GM19438 (cell line): ENCODE measurements around the gene MKNK1.

Experiments
- ATAC-seq: cut with Tn5 transposase; IDR thresholded peaks from one replicate; pipeline ENCODE4 v1.9.1; 2021; ENCODE audit warnings: low read depth; ENCODE audit not compliant: unreplicated experiment

MKNK1 gene

DNA sequence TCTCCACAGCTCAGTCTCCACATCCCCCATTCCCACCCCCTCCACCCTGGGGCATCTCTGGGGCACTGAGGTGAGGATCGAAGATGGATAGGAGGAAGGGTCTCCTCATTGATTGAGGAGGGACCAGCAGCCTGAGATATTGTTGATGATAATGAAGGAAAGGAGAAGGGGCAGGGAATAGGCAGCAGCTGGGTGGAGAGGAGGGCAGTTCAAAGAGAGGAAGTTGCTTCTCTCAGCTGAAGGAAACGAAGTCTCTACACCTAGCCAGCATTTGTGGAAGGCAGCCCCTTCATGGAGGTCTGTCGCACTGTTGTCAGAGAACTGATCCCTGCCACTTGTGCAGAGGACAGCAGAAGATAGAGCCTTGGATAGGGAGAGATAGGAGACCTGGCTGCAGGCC lies 58.3 kb downstream of the MKNK1 start:
- no peak for ATAC-seq

DNA sequence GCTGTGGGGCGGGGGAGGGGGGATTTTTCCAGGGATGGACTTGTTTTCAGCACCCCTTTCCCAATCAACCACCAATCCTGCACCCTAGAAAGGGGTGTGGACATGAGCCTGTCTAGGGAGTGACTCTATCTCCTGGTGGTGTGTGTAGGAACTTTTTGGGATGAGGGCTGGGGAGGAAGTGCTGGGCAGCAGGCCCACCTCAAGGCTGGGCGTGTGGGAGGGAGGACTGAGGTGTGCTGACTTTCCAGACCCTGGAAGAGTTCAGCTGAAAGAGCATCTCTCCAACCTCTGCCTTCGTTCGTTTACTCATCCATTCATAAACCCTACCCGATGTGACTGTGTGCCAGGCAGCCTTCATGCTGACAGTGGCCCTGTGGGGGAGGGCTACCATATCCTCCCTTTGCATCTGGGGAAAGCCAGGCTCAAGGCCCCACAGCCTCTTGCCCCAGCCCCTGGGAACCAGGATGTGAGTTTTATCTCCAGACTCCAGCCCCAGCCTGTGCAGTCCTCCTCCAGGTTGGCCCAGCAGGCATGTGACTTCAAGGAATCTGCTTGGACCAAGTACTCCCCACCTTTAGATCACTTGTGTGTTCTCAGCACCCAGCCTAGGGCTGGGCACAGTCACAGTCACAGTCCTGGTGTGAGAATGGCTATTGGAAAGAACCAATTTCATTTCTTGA lies 59.4 kb downstream of the MKNK1 start:
- no peak for ATAC-seq

DNA sequence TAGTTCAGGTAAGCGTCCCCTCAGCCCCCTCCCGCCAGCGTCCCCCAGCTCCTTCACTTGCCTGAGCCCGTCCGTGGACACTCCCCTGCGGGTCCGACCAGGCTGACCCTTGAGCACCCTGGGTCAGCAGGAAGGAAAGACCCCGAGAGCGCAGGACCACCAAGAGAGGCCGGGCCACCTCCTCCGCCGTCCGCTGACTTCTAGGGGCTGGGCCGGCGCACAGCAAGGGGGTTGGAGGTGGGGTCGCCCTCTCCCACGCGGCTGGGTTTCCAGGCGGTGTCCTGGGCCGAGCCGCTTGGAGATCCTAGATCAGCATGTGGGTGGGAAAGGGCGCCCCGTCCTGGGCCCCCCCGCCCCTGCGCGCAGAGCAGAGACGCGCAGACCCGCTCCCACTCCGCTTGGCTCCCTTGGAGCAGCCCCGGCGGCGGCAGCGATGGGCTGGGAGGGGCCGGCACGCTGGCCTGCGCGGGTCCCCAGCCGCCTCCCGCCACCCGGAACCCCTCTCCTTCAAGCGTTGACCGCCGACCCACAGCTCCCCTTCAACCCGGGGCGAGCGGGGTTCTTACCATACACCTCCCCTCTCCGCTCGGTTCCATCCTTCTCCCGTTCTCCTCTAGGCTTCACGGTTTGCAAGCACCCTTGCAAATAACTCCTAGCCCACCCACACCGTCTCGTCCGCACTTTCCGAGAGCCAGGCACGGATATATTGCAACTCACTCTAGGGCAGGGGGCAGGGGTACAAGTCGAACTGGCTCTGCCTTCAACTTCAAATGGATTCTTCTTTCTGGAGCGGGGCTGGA lies 60.1 kb downstream of the MKNK1 start:
- no peak for ATAC-seq

DNA sequence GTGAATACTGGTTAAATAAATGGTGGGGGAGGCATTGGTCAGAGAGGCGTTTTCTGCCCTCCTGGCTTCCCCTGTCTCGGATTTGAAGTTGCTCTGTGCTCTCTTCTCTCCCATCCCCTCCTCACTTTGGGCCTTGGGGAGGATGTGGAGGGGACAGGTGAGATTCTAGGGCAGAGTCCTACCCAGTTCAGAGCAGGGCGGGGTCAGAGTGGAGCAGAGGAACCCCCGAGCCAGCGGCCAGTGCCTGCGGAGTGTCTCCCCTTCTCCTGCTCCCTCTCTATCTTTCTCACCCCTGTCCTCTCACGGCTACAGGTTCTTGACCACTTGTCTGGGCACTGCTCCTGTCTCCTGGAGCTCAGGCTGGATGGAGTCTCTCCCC lies 60.7 kb downstream of the MKNK1 start:
- no peak for ATAC-seq

DNA sequence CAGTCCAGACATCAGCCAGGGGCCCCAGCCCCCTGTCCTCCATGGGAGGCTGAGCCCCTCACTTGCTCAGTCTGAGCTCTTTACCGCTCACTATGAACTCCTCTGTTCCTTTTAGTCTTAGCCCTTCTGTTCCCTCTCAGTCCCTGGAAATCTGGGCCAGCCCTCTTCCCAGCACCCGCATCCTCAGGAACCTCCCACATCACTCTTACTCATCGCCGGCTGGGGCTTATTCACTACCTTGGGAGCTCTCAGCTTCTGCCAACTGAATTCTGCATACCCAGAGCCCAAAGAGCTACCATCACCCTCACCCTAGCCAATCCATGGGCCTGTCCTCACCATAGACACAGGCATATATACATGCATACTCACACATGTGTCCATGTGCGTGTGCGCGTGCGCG lies 64.1 kb downstream of the MKNK1 start:
- no peak for ATAC-seq

DNA sequence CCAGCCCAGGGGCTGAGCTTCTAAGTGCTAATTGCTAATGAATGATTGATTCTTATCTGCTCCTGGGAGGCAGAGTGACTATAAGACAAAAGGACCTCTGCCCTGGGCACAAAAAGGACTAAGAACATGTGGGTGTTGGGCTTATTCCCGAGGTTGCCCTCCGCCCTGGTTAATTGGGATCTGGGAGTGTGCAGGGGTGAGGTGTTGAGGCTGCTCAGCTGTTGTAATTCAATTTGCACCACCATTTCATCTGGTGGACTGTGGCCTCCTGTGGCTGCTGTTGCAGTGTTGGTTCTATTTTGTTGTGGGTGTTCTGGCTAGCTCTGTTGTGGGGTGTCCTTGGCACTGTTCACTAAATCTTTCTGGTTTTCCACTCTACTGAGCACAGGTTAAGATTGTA lies 65.9 kb downstream of the MKNK1 start:
- ATAC-seq: no peak

DNA sequence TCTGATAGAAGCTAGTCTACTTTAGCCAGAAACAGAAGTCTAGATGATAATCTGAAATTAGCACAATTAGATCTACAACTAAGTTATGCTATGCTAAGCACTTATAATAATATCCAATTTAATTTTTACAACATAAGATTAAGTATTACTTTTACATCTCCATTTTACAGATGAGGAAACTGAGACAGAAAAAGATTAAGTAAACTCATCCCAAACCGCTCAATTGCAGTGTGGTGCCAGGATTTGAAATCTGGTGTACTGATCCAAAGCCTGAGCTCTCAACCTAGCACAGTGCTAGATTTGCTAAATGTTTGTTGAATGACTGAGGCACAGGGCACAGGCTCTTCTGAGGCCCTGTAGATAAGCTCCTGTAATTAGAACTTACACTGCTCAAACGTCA lies 66.4 kb downstream of the MKNK1 start:
- ATAC-seq: no peak

DNA sequence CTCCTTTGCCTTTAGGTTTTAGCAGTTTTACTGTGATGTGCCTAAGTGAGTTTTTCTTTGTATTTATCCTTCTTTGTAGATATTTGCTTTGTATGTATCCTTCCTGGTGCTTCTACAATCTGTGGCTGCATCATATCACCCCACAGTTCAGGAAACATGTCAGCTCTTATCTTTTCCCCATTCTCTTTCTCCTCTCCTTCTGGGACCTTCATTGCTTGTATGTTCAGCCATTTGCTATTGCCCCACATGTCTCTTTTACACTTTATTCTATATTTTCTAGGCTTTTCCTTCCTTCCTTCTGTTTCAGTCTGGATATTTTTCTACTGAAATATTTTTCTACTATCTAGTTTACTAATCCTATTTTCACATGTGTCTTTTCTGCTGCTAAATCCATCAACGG lies 67.5 kb downstream of the MKNK1 start:
- ATAC-seq: no peak

DNA sequence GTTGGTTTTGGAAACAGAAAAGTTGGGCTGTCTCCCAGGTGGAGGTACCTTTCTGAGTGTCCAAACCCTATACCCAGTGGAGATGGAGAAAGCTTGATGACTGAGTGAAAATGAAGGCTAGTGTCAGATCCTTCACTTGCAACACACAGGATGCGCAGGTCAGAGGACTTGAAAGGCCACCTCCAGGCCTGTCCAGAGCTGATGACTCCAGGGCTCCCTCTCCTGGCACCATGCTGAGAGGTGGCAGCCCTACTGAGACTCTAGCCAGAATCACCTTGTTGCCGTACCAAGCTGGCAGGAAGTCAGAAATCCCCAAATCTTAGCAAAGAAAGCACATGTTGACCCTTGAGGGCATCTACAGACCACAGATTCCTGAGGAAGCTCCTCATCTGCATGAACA lies 69.0 kb downstream of the MKNK1 start:
- ATAC-seq: no peak

DNA sequence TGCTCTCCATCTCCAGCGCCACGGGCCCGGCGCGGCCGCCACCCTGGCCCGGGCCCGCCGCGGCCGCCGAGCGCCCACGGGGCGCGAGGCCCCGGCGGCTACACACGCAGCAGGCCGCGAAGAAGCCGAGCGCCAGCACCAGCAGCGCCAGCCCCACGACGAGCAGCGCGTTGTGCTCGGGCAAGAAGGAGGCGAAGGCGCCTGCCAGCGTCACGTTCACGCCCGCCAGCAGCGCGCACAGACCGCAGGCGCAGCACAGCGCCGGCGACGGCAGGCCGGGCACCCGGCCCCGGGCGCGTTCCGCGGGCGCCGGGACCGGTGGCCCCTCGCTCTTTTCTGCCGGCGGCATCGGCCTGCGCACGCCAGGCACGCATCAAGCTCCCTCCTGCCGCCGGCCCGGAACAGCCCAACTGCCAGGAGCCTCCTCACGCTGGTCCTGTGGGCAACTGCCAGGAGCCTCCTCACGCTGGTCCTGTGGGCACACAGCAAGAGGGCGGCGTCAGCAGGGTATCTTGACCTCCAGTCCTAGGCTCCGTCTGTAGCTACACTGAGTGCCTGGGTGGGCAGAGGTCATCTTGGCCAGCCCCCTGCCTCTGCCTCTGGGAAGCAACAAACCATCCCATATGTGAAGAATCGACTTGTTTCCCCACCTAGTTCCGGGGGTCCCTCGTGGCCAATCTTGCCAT lies 70.7 kb downstream of the MKNK1 start:
- no peak for ATAC-seq

DNA sequence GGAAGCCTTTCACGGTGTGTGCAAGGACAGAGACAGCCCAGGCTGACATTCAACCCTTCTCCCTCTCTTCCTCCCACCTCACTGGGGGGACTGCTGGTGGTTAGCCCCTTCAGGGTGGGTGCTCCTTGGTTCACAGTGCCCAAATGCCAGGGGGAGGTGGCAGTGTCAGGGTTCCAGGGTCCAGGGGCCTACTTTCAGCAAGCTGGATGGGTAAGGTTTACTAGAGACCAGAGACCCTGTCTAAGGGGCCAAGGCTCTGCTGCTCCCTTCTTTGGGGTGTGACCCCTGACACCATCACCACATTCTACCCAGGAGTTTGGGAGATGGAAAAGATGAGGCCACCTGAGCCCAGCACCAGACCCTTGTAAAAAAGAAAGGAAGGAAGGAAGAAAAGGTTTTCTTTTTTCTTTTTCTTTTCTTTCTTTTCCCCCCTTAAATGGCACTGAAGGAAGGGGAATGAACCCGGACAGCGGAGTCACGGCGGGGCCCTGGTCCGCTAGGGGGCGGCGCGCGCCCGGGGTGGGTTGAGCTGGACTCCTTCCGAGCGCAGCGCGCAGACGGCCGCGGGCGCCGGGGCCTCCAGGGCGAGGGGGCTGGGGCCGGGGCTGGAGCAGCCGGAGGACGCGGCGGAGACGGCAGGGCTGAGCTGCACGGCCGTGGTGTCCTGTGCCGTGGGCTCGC lies 71.4 kb downstream of the MKNK1 start:
- ATAC-seq: no peak

DNA sequence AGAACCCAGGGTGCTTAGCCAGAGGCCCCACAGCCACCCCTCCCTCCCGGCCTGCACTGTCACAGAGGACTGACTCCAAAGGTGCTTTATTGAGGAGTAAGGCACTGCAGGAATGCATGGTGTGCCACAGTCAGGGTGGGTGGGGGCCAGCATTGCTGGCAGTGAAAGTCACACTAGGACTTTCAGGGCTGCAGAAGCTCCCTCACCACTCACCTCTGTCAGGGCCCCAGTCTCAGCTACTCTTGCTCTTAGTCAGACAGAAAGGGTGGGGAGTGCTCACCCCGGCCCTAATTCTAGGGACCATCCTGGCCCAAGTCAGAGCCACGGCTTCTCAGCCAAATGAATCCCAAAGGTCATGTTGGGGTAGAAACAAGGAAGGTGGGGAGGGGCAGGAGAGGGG lies 72.0 kb downstream of the MKNK1 start:
- ATAC-seq: no peak

DNA sequence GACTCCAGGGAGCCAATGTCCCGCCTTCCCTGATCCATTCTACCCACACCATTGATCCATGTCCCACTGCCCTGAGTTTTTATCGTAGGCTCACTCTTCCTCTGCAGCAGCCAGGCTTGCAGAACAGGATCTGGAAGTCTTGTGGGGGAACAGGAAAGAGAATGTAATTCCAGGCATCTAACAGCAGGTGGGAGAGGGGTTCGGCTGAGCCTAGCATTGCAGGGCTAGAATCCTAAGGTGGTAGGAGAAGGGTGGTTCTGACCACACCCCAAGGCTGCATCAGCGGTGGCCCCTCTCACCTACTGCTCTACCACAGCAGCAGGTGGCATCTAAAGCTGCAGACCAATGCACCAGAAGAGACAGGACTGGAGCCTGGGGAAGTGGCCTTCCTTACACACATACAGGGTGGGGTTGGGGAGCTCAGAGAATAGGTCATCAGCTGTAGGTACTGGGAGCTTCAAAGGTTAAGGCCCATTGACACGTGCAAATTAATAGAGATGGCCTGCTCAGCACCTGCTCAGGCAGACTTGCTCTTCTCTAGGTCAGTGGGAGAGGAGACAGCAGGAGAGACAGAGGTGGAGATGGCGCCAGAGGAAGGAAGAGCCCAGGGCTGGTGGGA lies 73.2 kb downstream of the MKNK1 start:
- no peak for ATAC-seq

DNA sequence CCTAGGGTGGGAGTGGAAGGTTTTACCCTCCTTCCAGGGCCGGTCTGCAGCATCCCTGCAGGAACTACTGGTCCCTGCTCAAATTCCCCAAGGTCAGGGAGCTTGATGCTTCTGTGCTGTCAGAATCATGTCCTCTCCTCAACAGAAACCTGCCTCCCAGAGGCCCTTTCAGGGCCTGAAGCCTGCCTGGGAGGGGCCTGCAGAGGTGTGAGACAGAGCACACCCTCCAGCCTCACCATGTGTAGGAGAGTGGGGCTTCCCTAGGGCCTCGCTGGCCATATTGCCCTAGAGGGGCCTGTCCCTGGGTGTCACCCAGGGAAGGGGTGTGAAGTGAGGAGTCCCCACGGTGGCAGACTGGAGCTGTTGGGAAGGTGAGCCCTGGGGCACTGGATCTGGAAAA lies 73.8 kb downstream of the MKNK1 start:
- no peak for ATAC-seq

DNA sequence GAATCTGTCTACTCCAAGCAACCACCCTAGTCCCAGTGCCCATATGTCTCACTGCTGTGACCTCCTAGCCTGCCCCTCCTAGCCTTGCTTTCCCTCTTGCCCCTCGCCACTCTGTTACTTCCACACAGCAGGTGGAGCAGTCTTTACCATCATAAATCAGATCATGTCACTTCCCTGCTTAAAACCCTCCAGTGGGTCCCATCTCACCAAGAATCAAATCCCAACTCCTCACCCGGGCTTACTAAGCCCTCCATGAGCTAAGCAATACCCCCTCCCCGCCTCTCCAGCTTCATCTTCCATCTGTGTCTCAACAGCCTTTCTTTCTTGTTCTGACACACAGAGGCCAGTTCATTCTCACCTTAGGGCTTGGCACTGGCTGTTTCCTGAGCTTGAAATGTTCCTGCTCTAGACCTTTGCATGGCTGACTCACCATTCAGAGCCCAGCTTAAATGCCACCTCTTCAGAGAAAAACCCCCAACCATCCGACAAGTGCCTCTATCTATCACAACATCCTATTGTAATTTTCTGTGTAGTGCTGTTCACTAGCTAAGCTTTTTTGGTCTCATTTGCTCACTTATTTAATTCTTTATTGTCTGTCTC lies 74.9 kb downstream of the MKNK1 start:
- ATAC-seq: no peak

DNA sequence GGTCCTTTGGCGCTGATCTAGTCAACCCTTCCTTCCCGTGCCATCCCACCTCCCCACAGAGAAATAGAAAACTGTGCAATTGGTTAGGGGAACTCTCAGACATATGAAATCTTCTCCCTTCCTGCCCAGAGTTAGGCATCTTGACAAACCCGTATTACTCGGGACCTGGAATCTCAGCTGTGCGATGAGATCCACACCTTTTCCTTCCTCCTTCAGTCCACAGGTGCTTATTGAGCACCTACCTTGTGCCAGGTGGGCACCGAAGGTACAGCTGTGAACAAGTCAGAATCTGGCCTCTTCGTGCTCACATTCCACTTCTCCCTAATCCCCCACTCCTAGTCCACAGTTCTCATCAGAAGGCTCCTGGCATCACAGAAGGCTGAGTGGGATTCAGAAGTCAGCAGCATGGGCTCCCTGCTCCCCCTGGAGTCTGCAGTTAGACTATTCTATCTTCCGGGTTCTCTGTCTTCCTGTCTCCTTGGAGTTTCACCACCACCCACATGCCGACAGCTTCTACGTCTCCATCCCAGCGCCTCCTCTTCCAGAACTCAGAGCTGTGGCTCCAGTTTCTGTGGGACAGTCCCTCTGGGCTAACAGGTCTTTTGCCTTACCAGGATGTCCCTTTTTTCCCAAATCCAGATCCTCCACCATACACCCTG lies 75.6 kb downstream of the MKNK1 start:
- no peak for ATAC-seq

DNA sequence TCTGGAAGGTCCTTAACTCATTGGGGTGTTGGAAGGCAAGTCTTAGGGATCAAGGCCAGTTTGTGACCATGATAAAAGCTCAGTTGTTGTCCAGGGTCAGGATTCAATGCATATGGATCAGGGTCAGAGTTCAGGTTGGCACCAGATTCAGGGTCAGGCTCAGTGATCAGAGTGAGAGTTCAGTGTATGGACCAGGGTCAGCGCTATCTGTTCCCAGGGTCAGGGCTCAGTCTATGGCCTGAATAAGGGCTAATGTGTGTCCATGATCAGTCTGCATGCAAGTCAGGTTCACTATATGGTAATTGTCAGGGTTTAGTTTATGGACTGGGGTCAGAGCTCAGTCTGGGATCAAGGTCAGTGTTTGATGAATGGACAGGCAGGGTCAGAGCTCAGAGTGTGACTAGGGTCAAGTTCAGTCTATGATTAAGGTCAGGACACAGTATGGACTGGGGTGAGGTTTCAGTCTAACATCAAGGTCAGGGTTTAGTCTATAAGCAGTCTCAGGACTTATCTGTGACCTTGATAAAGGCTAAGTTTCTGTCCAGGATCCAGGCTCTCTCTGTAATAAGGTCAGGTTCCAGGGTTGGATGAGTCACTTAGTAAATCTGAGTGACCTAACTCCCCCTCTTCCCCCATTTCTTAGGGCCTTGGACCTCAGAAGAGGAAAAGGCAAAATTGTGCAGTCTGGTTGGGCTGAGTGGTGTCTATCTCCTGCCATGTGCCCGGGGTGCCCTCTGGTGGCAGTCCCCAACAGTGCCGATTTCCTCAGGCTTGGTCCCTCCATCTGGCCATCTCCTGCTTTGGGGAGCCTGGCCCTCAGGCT lies 76.4 kb downstream of the MKNK1 start:
- no peak for ATAC-seq

DNA sequence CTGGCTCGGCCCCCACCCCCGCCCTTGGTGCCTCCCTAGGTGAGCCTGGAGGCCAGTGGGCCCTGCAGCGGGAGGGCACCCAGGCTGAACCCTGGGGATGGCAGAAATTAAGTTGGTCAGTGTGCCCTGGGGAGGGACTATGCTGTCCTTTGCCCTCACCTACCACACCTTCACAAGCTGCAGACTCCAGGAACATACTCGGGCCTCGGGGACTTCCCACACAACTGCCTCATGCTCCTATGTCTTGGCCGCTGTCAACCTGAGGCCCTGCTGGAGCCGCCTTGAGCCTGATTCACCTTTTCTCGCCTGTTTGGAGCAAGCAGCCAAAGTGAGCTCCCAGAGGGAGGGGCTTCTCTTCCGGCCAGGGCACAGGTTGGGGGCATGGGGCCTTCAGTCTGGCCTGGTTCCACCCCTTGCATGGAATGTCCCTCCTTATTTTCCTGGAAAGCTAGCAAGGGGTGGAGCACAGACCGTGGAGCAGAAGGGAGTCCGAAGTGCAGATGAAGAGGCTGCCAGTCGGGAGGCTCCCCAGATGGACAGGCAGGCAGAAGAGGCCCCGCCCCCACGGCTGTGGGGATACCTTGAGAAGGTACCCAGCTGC lies 77.3 kb downstream of the MKNK1 start:
- no peak for ATAC-seq
